GM19099 (cell line): ENCODE measurements around the gene PRKD2.

Experiments used
- POLR2A ChIP-seq: IDR thresholded peaks from 3 replicates; pipeline ENCODE4 v1.6.1; 2011; ENCODE audit warnings: low read depth; ENCODE audit not compliant: insufficient read length; ENCODE audit errors: extremely low read depth

PRKD2 gene

DNA sequence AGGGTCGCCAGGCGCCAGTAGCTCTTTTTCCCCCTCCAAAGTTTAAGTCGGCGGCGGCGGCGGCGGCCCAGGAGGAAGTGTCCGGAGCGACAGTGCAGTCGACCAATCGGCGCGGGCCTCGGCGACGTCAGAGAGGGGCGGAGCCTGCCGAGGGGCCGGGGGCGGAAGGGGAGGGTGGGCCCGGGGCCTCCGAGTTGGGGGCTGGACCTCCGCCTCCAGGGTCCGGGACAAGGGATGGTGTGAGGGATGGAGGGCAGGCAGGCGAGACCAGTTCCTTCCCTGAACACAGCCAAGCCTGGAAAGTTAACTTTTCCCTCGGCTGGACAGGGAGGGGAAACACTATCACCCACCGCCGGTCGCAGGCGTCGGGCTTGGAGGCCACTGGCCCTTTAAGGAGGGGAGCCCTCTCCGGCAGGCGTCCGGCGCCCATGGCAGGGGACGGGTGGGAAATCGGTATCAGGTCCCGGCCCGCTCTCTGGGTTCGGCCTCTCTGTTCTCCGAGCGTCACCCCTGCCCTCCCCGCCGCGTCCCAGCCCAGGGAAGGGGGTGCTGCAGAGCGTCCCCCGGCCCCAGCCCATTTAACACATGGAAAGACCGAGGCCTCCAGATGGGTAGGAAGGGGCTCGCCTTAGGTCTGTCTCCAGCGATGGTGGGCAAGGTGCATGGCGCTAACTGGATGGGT lies at the start of gene PRKD2:
PRKD2 (minus strand) TSS at position 81 of the 682 bp plus-strand sequence. CDS start 744 bp downstream, outside the sequence.
- peak; percentile 67 for TF ChIP-seq POLR2A

DNA sequence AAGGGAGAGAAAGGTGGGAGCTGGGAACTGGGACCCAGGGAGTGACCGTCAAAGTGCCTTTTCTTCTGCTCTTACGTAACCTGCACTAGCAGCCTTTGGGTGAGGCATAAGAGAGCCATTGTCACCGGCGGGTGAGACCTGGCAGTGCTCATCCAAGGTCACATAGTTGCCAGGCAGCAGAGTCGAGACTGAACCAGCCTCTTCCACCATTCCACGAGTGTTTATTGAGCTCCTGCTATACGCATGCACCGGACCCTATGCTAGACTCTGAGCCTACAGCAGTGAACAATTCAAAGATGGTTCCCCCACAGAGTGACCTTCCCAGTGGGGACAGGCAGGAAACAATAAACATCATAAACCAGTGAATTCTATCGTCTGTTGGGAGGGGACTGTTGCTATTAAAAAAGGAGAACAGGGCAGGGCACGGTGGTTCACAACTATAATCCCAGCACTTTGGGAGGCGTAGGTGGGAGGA lies 47.9 kb upstream of the PRKD2 start:
- TF ChIP-seq POLR2A = no peak

GRCh38 chr19:46762245-46762890 lies 45.5 kb upstream of the PRKD2 start:
- TF ChIP-seq POLR2A = no peak

GRCh38 chr19:46761418-46761831 lies 44.5 kb upstream of the PRKD2 start:
- TF ChIP-seq POLR2A = no peak

DNA sequence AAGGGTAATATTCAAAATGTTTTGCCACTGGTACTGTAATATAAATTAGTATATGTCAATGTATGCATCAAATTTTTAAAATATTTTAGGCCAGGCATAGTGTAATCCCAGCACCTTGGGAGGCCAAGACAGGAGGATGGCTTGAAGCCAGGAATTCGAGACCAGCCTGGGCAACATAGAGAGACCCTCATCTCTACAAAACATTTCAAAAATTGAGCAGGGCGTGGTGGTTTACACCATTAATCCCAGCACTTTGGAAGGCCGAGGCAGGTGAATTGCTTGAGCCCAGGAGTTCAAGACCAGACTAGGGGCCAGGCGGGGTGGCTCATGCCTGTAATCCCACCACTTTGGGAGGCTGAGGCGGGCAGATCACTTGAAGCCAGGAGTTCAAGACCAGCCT lies 43.4 kb upstream of the PRKD2 start:
- TF ChIP-seq POLR2A = no peak

GRCh38 chr19:46759817-46760333 lies 43.0 kb upstream of the PRKD2 start:
- TF ChIP-seq POLR2A = no peak

DNA sequence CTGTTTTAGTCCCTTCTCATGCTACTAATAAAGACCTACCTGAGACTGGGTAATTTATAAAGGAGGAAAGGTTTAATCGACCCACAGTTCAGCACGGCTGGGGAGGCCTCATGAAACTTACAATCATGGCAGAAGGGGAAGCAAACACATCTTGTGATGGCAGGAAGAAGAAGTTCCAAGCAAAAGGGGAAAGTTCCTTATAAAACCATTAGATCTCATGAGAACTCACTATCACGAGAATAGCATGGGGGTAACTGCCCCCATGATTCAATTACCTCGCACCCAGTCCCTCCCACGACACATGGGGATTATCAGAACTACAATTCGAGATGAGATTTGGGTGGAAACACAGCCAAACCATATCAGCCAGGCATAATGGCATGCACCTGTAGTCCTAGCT lies 42.3 kb upstream of the PRKD2 start:
- TF ChIP-seq POLR2A = no peak

DNA sequence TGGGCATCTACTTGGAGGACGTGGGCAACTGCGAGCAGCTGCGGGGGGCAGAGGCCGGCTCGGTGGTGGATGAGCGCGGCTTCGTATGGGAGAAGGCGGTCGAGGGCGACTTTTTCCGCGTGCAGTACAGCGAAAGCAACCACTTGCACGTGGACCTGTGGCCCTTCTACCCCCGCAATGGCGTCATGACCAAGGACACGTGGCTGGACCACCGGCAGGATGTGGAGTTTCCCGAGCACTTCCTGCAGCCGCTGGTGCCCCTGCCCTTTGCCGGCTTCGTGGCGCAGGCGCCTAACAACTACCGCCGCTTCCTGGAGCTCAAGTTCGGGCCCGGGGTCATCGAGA lies 39.6 kb upstream of the PRKD2 start:
- TF ChIP-seq POLR2A = no peak

GRCh38 chr19:46755853-46756543 lies 39.1 kb upstream of the PRKD2 start:
- no peak for TF ChIP-seq POLR2A

DNA sequence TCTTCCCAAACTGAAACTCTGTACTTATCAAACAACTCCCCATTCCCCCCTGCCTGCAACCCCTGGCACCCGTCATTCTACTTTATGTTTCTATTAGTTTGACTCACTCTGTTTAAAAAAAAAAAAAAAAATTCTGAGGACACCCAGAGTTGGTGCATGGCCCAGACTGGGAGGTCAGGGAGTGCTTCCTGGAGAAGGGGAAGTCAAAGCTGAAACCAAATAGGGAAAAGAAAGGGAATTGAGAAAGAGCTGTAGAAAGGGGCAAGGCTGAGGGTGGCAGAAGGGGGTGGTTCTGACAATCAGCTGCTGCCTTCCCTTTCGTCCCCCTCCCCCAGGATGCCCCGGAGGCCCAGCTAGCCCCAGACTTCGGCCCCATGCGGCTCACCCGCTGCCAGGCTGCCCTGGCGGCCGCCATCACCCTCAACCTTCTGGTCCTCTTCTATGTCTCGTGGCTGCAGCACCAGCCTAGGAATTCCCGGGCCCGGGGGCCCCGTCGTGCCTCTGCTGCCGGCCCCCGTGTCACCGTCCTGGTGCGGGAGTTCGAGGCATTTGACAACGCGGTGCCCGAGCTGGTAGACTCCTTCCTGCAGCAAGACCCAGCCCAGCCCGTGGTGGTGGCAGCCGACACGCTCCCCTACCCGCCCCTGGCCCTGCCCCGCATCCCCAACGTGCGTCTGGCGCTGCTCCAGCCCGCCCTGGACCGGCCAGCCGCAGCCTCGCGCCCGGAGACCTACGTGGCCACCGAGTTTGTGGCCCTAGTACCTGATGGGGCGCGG lies 38.4 kb upstream of the PRKD2 start:
- TF ChIP-seq POLR2A = no peak

GRCh38 chr19:46753420-46754155 lies 36.7 kb upstream of the PRKD2 start:
- no peak for TF ChIP-seq POLR2A

- no peak for TF ChIP-seq POLR2A
These were observed 31.6 kb upstream of the PRKD2 start for GRCh38 chr19:46748325-46749109.

DNA sequence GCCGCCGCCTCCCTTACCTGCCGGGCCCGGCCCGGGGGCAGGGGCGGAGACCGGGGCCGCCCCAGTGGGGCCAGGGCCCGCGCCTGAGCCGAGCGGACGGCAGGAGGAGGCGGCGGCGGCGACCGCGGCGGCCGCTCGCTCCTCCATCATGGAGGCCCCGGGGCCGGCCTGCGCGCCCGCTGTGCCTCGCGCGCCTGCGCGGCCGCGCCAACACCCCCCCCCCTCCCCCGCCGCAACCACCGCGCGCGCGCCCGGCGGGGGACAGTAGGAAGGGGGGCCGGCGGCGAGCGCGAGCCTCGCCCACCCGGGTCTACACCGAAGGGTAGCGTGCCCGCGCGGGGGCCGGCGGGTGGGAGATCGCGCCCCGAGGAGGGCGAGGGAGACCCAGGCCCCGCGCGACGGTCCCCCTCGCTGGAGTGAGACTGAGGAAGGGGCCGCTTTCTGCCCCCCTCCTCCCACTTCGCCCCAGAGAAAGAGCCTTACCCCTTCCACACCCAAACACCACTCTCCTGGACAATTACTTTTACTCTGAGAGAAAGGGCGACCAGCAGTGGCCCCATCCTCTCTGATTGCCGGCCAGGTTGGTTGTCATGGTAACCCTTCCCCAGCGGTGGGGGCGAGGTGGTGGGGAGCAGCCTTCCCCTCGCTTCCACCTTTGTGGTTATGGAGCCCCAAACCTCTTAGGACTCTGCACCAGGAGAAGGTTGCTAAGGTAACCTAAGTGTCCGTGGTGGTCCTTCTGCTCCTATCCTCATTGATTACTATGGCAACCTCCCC lies 29.6 kb upstream of the PRKD2 start, which contains the start of gene STRN4:
STRN4 (minus strand) TSS at position 170 of the 777 bp plus-strand sequence; CDS start at position 150, 20 bp downstream.
- TF ChIP-seq POLR2A = peak; percentile 71
